GM19099 (cell line): ENCODE measurements around the gene ZKSCAN7.

Source experiments
- POLR2A ChIP-seq: IDR thresholded peaks from 3 replicates; pipeline ENCODE4 v1.6.1; 2011; ENCODE audit warnings: low read depth; ENCODE audit not compliant: insufficient read length; ENCODE audit errors: extremely low read depth

Gene ZKSCAN7

DNA sequence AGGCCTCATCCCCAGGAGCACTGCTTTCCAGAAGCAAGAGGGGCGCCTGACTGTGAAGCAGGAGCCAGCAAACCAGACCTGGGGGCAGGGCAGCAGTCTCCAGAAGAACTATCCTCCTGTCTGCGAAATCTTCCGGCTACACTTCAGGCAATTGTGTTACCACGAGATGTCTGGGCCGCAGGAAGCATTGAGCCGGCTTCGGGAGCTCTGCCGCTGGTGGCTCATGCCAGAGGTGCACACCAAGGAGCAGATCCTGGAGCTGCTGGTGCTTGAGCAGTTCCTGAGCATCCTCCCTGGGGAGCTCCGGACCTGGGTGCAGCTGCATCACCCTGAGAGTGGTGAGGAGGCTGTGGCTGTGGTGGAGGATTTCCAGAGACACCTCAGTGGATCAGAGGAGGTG is 2.1 kb downstream of the ZKSCAN7 start:
- TF ChIP-seq POLR2A, result no peak

DNA sequence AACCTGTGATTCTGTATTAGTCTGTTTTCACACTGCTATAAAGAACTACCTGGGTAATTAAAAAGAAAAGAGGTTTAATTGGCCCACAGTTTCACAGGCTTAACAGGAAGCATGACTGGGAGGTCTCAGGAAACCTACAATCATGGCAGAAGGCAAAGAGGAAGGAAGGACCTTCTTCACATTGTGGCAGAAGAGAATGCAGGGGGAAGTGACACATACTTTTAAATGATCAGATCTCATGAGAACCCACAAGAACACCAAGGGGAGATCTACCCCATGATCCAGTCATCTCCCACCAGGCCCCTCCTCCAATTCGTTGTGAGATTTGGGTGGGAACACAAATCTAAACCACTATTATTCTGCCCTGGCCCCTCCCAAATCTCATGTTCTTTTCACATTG is 6.1 kb downstream of the ZKSCAN7 start:
- no peak for TF ChIP-seq POLR2A

- no peak for TF ChIP-seq POLR2A
Observed at GRCh38 chr3:44562147-44562546, 7.2 kb downstream of the ZKSCAN7 start.

- TF ChIP-seq POLR2A, result no peak
Observed at GRCh38 chr3:44568561-44568960, 13.6 kb downstream of the ZKSCAN7 start.

GRCh38 chr3:44571024-44571423 is 16.0 kb downstream of the ZKSCAN7 start:
- no peak for TF ChIP-seq POLR2A

GRCh38 chr3:44576613-44577012 is 21.6 kb downstream of the ZKSCAN7 start:
- no peak for TF ChIP-seq POLR2A

DNA sequence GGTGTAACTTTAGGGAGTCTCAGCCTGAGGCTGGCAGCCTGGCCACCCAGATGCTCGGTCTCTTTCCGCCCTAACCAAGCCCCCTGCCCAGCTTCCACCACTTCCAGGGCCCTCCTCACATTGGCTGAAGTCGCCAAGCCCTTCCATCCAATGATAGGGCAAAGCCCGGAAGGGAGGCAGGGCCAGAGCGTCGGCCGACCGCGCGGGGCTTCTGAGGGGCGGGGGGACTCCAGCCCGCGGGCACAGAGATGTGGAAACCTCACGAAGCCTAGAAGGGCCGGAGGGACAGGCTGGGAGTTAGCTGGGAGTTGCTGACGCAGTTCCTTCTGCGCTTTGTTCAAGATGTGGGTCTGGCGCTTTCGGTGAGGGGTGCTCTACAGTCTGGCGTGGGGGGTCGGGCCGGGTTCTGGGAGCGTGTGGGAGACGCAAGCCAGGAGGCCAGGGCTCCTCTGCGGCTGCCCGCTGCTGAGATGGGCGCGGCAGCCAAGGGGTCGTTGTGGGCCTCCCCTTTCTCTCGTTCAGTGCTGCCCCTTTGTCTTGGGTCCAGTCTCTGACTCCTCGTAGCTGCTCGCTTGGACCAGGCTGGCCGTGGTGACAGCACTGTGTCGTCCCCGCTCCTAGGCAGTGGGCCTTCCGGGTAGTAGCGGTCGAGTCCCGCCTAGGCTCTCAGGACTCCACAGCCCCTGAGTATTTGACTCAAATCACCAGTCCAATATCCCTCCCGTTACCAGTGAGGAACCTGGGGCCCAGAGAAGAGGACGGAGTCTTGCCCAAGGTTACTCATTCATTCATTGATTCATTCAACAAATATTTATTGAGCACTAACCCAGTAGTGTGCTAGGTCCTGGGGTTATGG is 29.9 kb downstream of the ZKSCAN7 start, which contains the start of gene ZNF660:
Gene ZNF660, plus strand, starts transcription at position 319 of the 856 bp plus-strand sequence. CDS start 9,230 bp downstream, outside the sequence.
- TF ChIP-seq POLR2A, result peak; percentile 30

DNA sequence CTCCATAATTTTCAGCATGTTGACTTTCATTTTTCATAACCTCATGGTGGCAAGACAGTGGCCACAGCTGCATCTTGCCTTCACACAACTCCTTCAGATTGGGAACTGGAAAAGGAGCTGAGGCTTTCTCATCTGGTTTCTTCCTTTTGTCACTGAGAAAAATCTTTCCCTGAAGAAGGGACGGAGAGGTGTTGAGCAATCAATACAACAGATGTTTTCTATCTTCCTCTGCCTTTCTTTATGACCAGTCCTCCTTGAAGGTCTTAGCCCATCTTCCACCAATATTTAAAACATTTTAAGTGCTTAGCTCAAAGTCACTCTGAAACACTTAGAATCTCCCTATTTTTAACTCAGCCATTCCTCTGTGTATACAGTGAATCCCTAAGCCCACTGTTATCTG is 41.6 kb downstream of the ZKSCAN7 start:
- TF ChIP-seq POLR2A, result no peak

- TF ChIP-seq POLR2A, result no peak
Observed at GRCh38 chr3:44601749-44602148, 46.8 kb downstream of the ZKSCAN7 start.

DNA sequence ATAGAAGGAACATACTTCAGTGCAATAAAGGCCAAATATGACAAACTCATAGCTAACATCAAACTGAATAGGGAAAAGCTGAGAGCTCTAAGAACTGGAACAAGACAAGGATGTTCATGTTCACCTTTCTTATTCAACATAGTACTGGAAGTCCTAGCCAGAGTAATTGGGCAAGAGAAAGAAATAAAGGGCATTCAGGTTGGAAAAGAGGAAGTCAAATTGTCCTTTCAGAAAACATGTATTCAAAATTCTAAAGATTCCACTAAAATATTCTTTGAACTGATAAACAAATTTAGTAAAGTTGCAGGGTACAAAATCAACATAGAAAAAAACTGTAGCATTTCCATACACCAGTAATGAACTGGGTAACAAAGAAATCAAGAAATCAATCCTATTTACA is 57.7 kb downstream of the ZKSCAN7 start:
- TF ChIP-seq POLR2A, result no peak
